HTR-8/SVneo (cell line): ENCODE data around the gene SLC5A7.

ENCODE experiments used
- DNase-seq: peaks from one replicate; pipeline ENCODE4 v3.0.0; 2011; ENCODE audit warnings: low spot score, mixed read lengths; ENCODE audit not compliant: insufficient read length
- FAIRE-seq: peaks from 2 replicates; lab custom pipeline; 2011; peaks lifted over from hg19 to GRCh38; lab: Jason Lieb, UNC

The SLC5A7 gene

DNA sequence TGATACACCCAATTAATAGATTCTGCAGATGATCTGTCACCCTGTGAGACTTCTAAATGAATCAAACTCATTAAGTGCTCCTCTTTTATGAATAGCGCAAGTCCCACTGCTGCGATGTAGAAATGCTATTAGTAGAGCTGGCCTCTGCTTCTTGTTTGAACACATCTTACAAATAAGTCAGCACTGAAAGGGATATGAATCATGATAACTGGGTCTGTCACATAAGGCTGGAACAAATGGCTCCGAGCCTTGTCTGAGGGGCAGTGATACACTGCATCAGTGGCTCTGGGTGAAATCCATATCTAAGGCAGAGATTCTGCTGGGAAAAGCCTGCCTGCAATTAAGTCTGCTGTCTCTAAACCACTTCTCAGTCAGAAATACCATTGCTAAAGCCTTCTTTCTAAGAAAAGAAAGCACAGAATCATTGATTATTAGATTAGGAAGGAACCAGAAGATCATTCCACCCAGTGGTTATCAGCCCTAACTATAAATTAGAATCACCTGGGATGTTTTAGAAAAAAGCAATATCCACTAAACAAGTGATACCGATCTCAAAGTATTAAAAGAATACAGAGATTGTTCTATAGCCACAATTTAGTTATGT, 75.2 kb downstream of the SLC5A7 start:
- DNase-seq (no peak), FAIRE-seq (no peak)
